Adrenal gland (tissue), 12 donors: ENCODE results near the gene TCP11. TPM values are rescaled to one million over a fixed set of nuclear protein-coding genes. Genes with fewer than 3 reads are reported as not detected.

Source experiments
- DNase-seq, 7 donors: peaks; one replicate each; pipeline ENCODE4 v3.0.0-alpha.2; 2019 to 2020
- H3K27ac ChIP-seq, 5 donors: fragments of 200-600 bp; sonication (generic) in 4 of 5; 1 replicate in 3 of 5; 2 replicates in 2 of 5; pipeline versions ENCODE4 v1.5.1 to v1.8.0; 2016 to 2020; ENCODE audit warnings: mild to moderate bottlenecking in 1 of 5
- H3K27me3 ChIP-seq: fragments of 200-600 bp; 2 replicates; pipeline ENCODE4 v1.8.0; 2021
- H3K36me3 ChIP-seq, 2 donors: fragments of 200-600 bp; replicated peaks in 1 of 2; 1 replicate in 1 of 2; 2 replicates in 1 of 2; pipeline versions ENCODE4 v1.5.1 to v1.8.0; 2018 to 2022
- H3K4me1 ChIP-seq, 2 donors: fragments of 200-600 bp; replicated peaks in 1 of 2; 1 replicate in 1 of 2; 2 replicates in 1 of 2; pipeline versions ENCODE4 v1.5.1 to v1.8.0; 2018 to 2021
- H3K4me3 ChIP-seq, 4 donors: fragments of 200-600 bp; sonication (generic) in 3 of 4; one replicate each; pipeline ENCODE4 v1.5.1; 2016 to 2018
- H3K9me3 ChIP-seq, 3 donors: fragments of 200-600 bp; sonication (generic) in 1 of 3; replicated peaks in 1 of 3; 1 replicate in 2 of 3; 2 replicates in 1 of 3; pipeline versions ENCODE4 v1.5.1 to v1.8.0; 2016 to 2021
- CTCF ChIP-seq, 6 experiments: fragments of 450-650 bp in 4 of 6; fragments of 200-600 bp in 2 of 6; sonication (generic) in 1 of 6; IDR thresholded peaks; 1 replicate in 5 of 6; 2 replicates in 1 of 6; pipeline versions ENCODE4 v1.5.1 to v1.8.0; 2016 to 2021; ENCODE audit warnings: antibody characterized with exemption in 6 of 6, mild to moderate bottlenecking in 2 of 6, moderate library complexity in 1 of 6
- POLR2A ChIP-seq, 2 donors: fragments of 450-650 bp; IDR thresholded peaks; one replicate each; pipeline ENCODE4 v1.6.1; 2017; ENCODE audit warnings: antibody characterized with exemption in 2 of 2, mild to moderate bottlenecking in 2 of 2, moderate library complexity in 1 of 2
- WGBS, 4 donors: extraction: QIAGEN DNeasy Blood & Tissue Kit in 2 of 4; methylation state at CpG; one replicate each; pipeline versions ENCODE4 v1.1.5 to v1.1.7; 2013 to 2017; 5-methylcytosine and 5-hydroxymethylcytosine counted together
- intact Hi-C, 2 donors: fragments of 100-400 bp; cut with DNase I; formaldehyde crosslinking; loops; one replicate each; pipeline versions ENCODE4 v1.14.1 to v1.15.0; 2022 to 2023
- polyA plus RNA-seq, 3 donors: library from polyadenylated mRNA; stranded (reverse); fragments of 200-250 nt in 2 of 3; fragments of 350-450 nt in 1 of 3; fragmentation: Illumina TruSeq in 1 of 3; extraction: RNeasy Lipid Tissue Mini Kit (QIAGEN cat#74804) in 1 of 3; gene quantifications; one replicate each; pipeline ENCODE4 v1.2.3, GENCODE V29; 2013 to 2014
- total RNA-seq, 9 donors: library from RNA; depleted of rRNA in 4 of 9; stranded (reverse); fragments of >200 nt in 4 of 9; fragments of 120-200 nt in 1 of 9; fragmentation: NEBNext Ultra II Directional in 1 of 9; extraction: Animal tissue kit (Norgen Biotek cat#: 25700) in 1 of 9; gene quantifications; one replicate each; pipeline versions ENCODE4 v1.1.0 to v1.2.4, GENCODE V29; 2013 to 2023
- donor health status: healthy with polysubstance abuse.
- donor health status: Bipolar disorder and iron deficiency.
- donor health status: DM: yes; HTN: yes; CAD: no.
- donor health status: DM: no; HTN: no; CAD: no.
- donor health status: DM: no; HTN: no; CAD: no.
- donor health status: DM: yes; HTN: yes; CAD: no.

Gene TCP11
- total and polyA plus RNA-seq, 12 donors: 0.13 to 0.40 (median 0.28) TPM; not detected in 7

- Histone ChIP-seq H3K9me3 (no peaks in the 10 kb centered on the region), H3K27me3 (no peaks in the 10 kb centered on the region), H3K4me3 (no peak overlapping the region), H3K36me3 (peaks cover 0 to 99% of the 10 kb centered on the region in 2 donors), H3K4me1 (peaks cover 9 to 18% of the 10 kb centered on the region in 2 donors), H3K27ac (peak overlapping the region in 1 of 5 donors; percentile 56)
- WGBS, 4 donors: 90 to 97% (median 93%) methylated on average over 7 to 13 of the region's 13 CpGs
- peak in 2 of 7 donors; percentile 13 to 40 for DNase-seq
- TF ChIP-seq CTCF (IDR thresholded peaks at IDR 0.05) (no peak), POLR2A (IDR thresholded peaks at IDR 0.05) (no peak)
- intact Hi-C loops: no loop called here
These were observed 58.3 kb downstream of the TCP11 start for GRCh38 chr6:35082733-35083403.

DNA sequence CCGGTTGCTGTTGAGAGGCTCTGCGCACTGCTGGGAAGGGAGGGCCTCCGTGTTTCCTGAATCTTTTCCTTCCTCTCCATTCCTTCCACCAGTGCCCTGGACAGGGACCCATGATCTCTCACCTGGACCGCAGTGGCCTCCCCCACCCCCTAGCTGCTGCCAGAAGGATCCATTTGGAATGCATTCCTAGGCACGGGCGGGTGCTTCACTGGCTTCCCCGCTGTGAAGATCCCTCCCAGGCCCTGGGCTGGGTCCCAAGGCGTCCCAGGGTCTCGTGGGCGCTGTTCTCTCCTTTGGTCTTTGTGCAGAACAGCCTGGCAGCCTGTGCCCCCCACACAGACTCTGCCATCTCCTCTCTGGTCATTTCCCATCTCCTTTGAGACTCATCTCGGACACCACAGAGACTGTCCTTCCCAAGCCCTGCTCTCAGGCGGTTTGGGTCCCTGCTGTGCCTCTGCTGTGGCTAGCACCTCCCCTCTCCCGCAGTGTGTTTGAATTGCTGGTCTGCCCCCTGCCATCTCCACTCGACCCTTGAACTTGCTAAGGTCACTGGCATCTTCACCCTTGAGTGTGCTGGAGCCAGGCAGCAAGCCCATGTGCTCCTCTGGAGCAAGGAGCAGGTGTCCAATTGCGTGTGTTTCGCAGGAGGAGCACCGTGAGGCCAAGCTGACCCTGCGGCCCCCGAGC, 59.0 kb downstream of the TCP11 start:
- Histone ChIP-seq H3K4me3 (no peak overlapping the region), H3K9me3 (no peaks in the 10 kb centered on the region), H3K36me3 (peaks cover 0 to 99% of the 10 kb centered on the region in 2 donors), H3K27me3 (no peaks in the 10 kb centered on the region), H3K4me1 (peaks cover 2 to 12% of the 10 kb centered on the region in 2 donors), H3K27ac (peak overlapping the region in 2 of 5 donors; percentile 56 to 62)
- intact Hi-C loops: no loop called here
- whole genome bisulfite sequencing, 4 donors: 74 to 80% (median 77%) methylated on average over 19 of the region's 19 CpGs
- DNase-seq: peak in 3 of 7 donors; percentile 15 to 51 (median 28)
- TF ChIP-seq CTCF (IDR thresholded peaks at IDR 0.05) (no peak), POLR2A (IDR thresholded peaks at IDR 0.05) (no peak)

DNA sequence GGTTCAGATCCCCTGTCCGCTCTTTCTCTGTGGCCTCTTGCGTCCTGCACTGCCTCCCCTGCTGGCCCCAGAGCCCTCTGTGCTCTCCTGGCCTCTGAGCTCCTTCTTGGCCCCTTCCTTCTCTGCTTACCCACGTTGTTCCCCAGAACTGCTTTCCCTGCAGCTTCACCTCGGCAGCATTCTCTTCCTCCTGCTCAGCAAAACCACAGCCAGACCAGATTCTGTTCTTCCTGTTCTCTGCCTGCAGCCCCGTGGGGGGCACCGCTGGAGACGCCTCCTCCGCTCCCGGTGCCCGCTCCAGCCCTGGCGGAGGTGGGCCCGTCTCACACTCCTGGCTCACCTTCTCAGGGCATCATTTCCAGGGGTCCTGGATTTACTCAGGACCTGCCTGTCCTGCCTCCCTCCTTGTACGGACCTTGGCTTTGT, 59.7 kb downstream of the TCP11 start:
- no peak for TF ChIP-seq POLR2A (IDR thresholded peaks at IDR 0.05)
- TF ChIP-seq CTCF (IDR thresholded peaks at IDR 0.05): no peak
- peak overlapping the region in 3 of 5 donors; percentile 13 to 62 (median 56) for H3K27ac ChIP-seq
- H3K9me3 ChIP-seq: no peaks in the 10 kb centered on the region
- WGBS, 4 donors: 55 to 71% (median 63%) methylated on average over 13 of the region's 13 CpGs
- intact Hi-C loops: no loop called here
- peaks cover 0 to 10% of the 10 kb centered on the region in 2 donors for H3K4me1 ChIP-seq
- H3K27me3 ChIP-seq: no peaks in the 10 kb centered on the region
- H3K4me3 ChIP-seq: no peak overlapping the region
- DNase-seq: peak in 3 of 7 donors; percentile 21 to 51 (median 28)
- peaks cover 0 to 97% of the 10 kb centered on the region in 2 donors for H3K36me3 ChIP-seq

- Histone ChIP-seq H3K4me3 (no peak overlapping the region), H3K9me3 (no peaks in the 10 kb centered on the region), H3K27ac (peak overlapping the region in 3 of 5 donors; percentile 13 to 62 (median 56)), H3K27me3 (no peaks in the 10 kb centered on the region), H3K36me3 (peaks cover 0 to 93% of the 10 kb centered on the region in 2 donors), H3K4me1 (peaks cover 0 to 10% of the 10 kb centered on the region in 2 donors)
- intact Hi-C loops: no loop called here
- TF ChIP-seq POLR2A (IDR thresholded peaks at IDR 0.05): no peak
- TF ChIP-seq CTCF (IDR thresholded peaks at IDR 0.05): no peak
- peak in 3 of 7 donors; percentile 16 to 49 (median 19) for DNase-seq
- WGBS, 4 donors: 85 to 91% (median 88%) methylated on average over 16 to 21 of the region's 21 CpGs
These were observed 60.2 kb downstream of the TCP11 start for GRCh38 chr6:35080821-35081425.
